Vagina (tissue), 2 donors: Measurements from ENCODE around the gene ENTPD5. TPM values are rescaled to one million over a fixed set of nuclear protein-coding genes. Genes with fewer than 3 reads are reported as not detected.

Experiments used
- DNase-seq, 2 donors: peaks; one replicate each; pipeline ENCODE4 v3.0.0-alpha.2; 2017; ENCODE audit errors: extremely low spot score in 2 of 2
- H3K27ac ChIP-seq: fragments of 200-600 bp; sonication (generic); one replicate; pipeline ENCODE4 v1.5.1; 2019
- H3K27me3 ChIP-seq: fragments of 200-600 bp; sonication (generic); one replicate; pipeline ENCODE4 v1.5.1; 2019
- H3K36me3 ChIP-seq, 2 donors: fragments of 200-600 bp; sonication (generic); one replicate each; pipeline ENCODE4 v1.5.1; 2017 to 2019
- H3K4me1 ChIP-seq: fragments of 200-600 bp; sonication (generic); one replicate; pipeline ENCODE4 v1.5.1; 2019
- H3K4me3 ChIP-seq, 2 donors: fragments of 200-600 bp; sonication (generic); 1 replicate in 1 of 2; 2 replicates in 1 of 2; pipeline ENCODE4 v1.5.1; 2016 to 2019
- H3K9me3 ChIP-seq: fragments of 200-600 bp; sonication (generic); one replicate; pipeline ENCODE4 v1.5.1; 2019
- CTCF ChIP-seq, 3 experiments: fragments of 450-650 bp in 2 of 3; fragments of 200-600 bp in 1 of 3; sonication (generic) in 1 of 3; IDR thresholded peaks; one replicate each; pipeline ENCODE4 v1.5.1; 2017 to 2019; ENCODE audit warnings: antibody characterized with exemption in 3 of 3, mild to moderate bottlenecking in 2 of 3, moderate library complexity in 2 of 3
- POLR2A ChIP-seq, 2 donors: fragments of 450-650 bp; IDR thresholded peaks; one replicate each; pipeline ENCODE4 v1.6.1; 2017; ENCODE audit warnings: antibody characterized with exemption in 2 of 2, mild to moderate bottlenecking in 2 of 2, moderate library complexity in 2 of 2
- POLR2AphosphoS5 ChIP-seq, 2 donors: sonication (generic); formaldehyde crosslinking; IDR thresholded peaks; one replicate each; pipeline ENCODE4 v1.9.0; 2017; ENCODE audit warnings: antibody characterized with exemption in 2 of 2, mild to moderate bottlenecking in 2 of 2, low read depth in 1 of 2; ENCODE audit not compliant: insufficient read depth in 1 of 2
- intact Hi-C: fragments of 100-400 bp; cut with DNase I; formaldehyde crosslinking; loops from one replicate; pipeline ENCODE4 v1.15.1; 2023
- total RNA-seq: library from RNA; depleted of rRNA; stranded (reverse); fragments of >200 nt; gene quantifications from one replicate; pipeline ENCODE4 v1.2.3, GENCODE V29; 2016

Gene ENTPD5
- 8.6 TPM for total RNA-seq

GRCh38 chr14:74018586-74019407 is at the start of gene ENTPD5, which contains the start of gene BBOF1:
ENTPD5 (minus strand) TSS chr14:74019288; CDS start chr14:73988102, 31,186 bp downstream.
BBOF1 (plus strand) TSS chr14:74019349; CDS start chr14:74019479, 130 bp downstream.
- H3K27me3 ChIP-seq: no peaks in the 10 kb centered on the region
- H3K27ac ChIP-seq: peak within 1 kb of the TSS; percentile 93
- H3K4me3 ChIP-seq: peak within 1 kb of the TSS; percentile 60 to 79
- intact Hi-C loops: no loop called here
- peak in 1 of 2 donors; percentile 89 for DNase-seq
- H3K9me3 ChIP-seq: no peaks in the 10 kb centered on the region
- TF ChIP-seq POLR2A (IDR thresholded peaks at IDR 0.05): peak in 1 of 2 donors; percentile 85
- TF ChIP-seq POLR2AphosphoS5 (IDR thresholded peaks at IDR 0.05; ENCODE audit: insufficient read depth in 1 of 2, low read depth in 1 of 2): peak in 1 of 2 donors; percentile 83
- no peak for TF ChIP-seq CTCF (IDR thresholded peaks at IDR 0.05)
- no peaks in the 10 kb centered on the region for H3K36me3 ChIP-seq
- H3K4me1 ChIP-seq: peaks cover 16% of the 10 kb centered on the region

GRCh38 chr14:74065746-74066575 is 46.9 kb upstream of the ENTPD5 start:
- no peaks in the 10 kb centered on the region for H3K9me3 ChIP-seq
- H3K4me1 ChIP-seq: no peaks in the 10 kb centered on the region
- peaks cover 0 to 60% of the 10 kb centered on the region in 2 donors for H3K36me3 ChIP-seq
- H3K27ac ChIP-seq: no peak overlapping the region
- intact Hi-C loops: no loop called here
- H3K27me3 ChIP-seq: no peaks in the 10 kb centered on the region
- DNase-seq: no peak
- no peak for TF ChIP-seq POLR2AphosphoS5 (IDR thresholded peaks at IDR 0.05; ENCODE audit: insufficient read depth in 1 of 2, low read depth in 1 of 2)
- no peak for TF ChIP-seq POLR2A (IDR thresholded peaks at IDR 0.05)
- TF ChIP-seq CTCF (IDR thresholded peaks at IDR 0.05): no peak
- H3K4me3 ChIP-seq: no peak overlapping the region

GRCh38 chr14:74064883-74065282 is 45.8 kb upstream of the ENTPD5 start:
- Histone ChIP-seq H3K9me3 (no peaks in the 10 kb centered on the region), H3K27me3 (no peaks in the 10 kb centered on the region), H3K27ac (no peak overlapping the region), H3K4me3 (no peak overlapping the region), H3K36me3 (peaks cover 0 to 63% of the 10 kb centered on the region in 2 donors), H3K4me1 (no peaks in the 10 kb centered on the region)
- DNase-seq: no peak
- TF ChIP-seq POLR2AphosphoS5 (IDR thresholded peaks at IDR 0.05; ENCODE audit: insufficient read depth in 1 of 2, low read depth in 1 of 2) (no peak), CTCF (IDR thresholded peaks at IDR 0.05) (no peak), POLR2A (IDR thresholded peaks at IDR 0.05) (no peak)
- intact Hi-C loops: no loop called here

- H3K27me3 ChIP-seq: no peaks in the 10 kb centered on the region
- intact Hi-C loops: no loop called here
- no peaks in the 10 kb centered on the region for H3K9me3 ChIP-seq
- peaks cover 0 to 63% of the 10 kb centered on the region in 2 donors for H3K36me3 ChIP-seq
- TF ChIP-seq POLR2AphosphoS5 (IDR thresholded peaks at IDR 0.05; ENCODE audit: insufficient read depth in 1 of 2, low read depth in 1 of 2) (no peak), CTCF (IDR thresholded peaks at IDR 0.05) (no peak)
- H3K4me3 ChIP-seq: no peak overlapping the region
- no peak overlapping the region for H3K27ac ChIP-seq
- H3K4me1 ChIP-seq: no peaks in the 10 kb centered on the region
- no peak for DNase-seq
Measured at GRCh38 chr14:74064426-74064825, 45.3 kb upstream of the ENTPD5 start.
